Prostate gland (tissue), 2 donors: ENCODE results near the gene ADGRB3. TPM values are rescaled to one million over a fixed set of nuclear protein-coding genes. Genes with fewer than 3 reads are reported as not detected.

Experiments used
- DNase-seq: peaks from one replicate; pipeline ENCODE4 v3.0.0-alpha.2; 2019; ENCODE audit warnings: low spot score
- H3K27ac ChIP-seq, 2 donors: fragments of 200-600 bp; sonication (generic); 2 replicates each; pipeline ENCODE4 v1.5.1; 2017 to 2019
- H3K27me3 ChIP-seq: fragments of 200-600 bp; sonication (generic); replicated peaks from 2 replicates; pipeline ENCODE4 v1.5.1; 2019; ENCODE audit not compliant: insufficient read depth
- H3K36me3 ChIP-seq, 2 donors: fragments of 200-600 bp; sonication (generic); 1 replicate in 1 of 2; 2 replicates in 1 of 2; pipeline versions ENCODE4 v1.5.1 to v1.8.1; 2017 to 2019
- H3K4me1 ChIP-seq: fragments of 200-600 bp; sonication (generic); replicated peaks from 2 replicates; pipeline ENCODE4 v1.5.1; 2019
- H3K4me3 ChIP-seq, 2 donors: fragments of 200-600 bp; sonication (generic); 2 replicates each; pipeline ENCODE4 v1.5.1; 2017 to 2019
- H3K9me3 ChIP-seq: fragments of 200-600 bp; sonication (generic); 2 replicates; pipeline ENCODE4 v1.5.1; 2017
- CTCF ChIP-seq, 4 experiments: fragments of 200-600 bp in 2 of 4; fragments of 450-650 bp in 2 of 4; sonication (generic) in 2 of 4; IDR thresholded peaks; 1 replicate in 3 of 4; 2 replicates in 1 of 4; pipeline ENCODE4 v1.5.1; 2016 to 2019; ENCODE audit warnings: antibody characterized with exemption in 4 of 4, mild to moderate bottlenecking in 2 of 4, moderate library complexity in 2 of 4
- POLR2A ChIP-seq: fragments of 450-650 bp; IDR thresholded peaks from one replicate; pipeline ENCODE4 v1.6.1; 2016; ENCODE audit warnings: antibody characterized with exemption, mild to moderate bottlenecking
- POLR2AphosphoS5 ChIP-seq: sonication (generic); formaldehyde crosslinking; IDR thresholded peaks from one replicate; pipeline ENCODE4 v1.6.1; 2017; ENCODE audit warnings: antibody characterized with exemption
- WGBS: methylation state at CpG from one replicate; pipeline ENCODE4 v1.1.5; 2018; 5-methylcytosine and 5-hydroxymethylcytosine counted together
- intact Hi-C: fragments of 100-400 bp; cut with DNase I; formaldehyde crosslinking; loops from one replicate; pipeline ENCODE4 v1.14.2; 2022
- total RNA-seq, 2 donors: library from RNA; depleted of rRNA; stranded (reverse); fragments of >200 nt; gene quantifications; one replicate each; pipeline ENCODE4 v1.1.0, GENCODE V29; 2016

ADGRB3 gene
- total RNA-seq, 2 donors from 2014 or later = 0.59 to 3.1 TPM

DNA sequence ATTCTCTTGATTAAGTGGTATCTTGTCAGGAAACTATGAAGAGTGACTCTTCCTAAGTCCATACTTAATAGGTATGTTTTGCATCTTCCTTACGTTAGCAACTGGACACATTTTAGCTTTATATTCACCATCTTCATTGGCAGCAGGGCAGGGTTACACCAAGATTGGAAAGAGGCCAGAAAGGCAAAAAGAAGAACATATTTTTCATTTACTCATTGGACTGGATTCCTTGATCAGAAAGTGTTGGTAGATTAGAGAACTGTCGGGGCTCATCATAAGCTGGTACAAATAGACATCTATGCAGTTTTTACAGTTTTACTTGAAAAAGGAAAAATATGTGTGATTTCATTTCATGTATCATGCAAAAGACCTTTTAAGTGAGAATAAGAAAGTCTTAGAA lies 696.8 kb downstream of the ADGRB3 start:
- TF ChIP-seq POLR2AphosphoS5 (no peak), CTCF (IDR thresholded peaks at IDR 0.05) (no peak), POLR2A (no peak)

GRCh38 chr6:69337311-69337710 lies 702.2 kb downstream of the ADGRB3 start:
- Histone ChIP-seq H3K36me3 (no peaks in the 10 kb centered on the region), H3K4me3 (no peak overlapping the region), H3K27ac (no peak overlapping the region), H3K27me3 (no peaks in the 10 kb centered on the region), H3K4me1 (no peaks in the 10 kb centered on the region), H3K9me3 (no peaks in the 10 kb centered on the region)
- DNase-seq = no peak
- intact Hi-C loops = no loop called here
- TF ChIP-seq POLR2A = no peak
- TF ChIP-seq CTCF (IDR thresholded peaks at IDR 0.05) = no peak
- TF ChIP-seq POLR2AphosphoS5 = no peak
- 83% methylated on average over 3 of the region's 3 CpGs for WGBS

More for the DNA sequence above, 696.8 kb downstream of the ADGRB3 start:
- DNase-seq = no peak
- Histone ChIP-seq H3K27ac (no peak overlapping the region), H3K4me1 (no peaks in the 10 kb centered on the region), H3K9me3 (no peaks in the 10 kb centered on the region), H3K36me3 (no peaks in the 10 kb centered on the region), H3K4me3 (no peak overlapping the region), H3K27me3 (no peaks in the 10 kb centered on the region)
- intact Hi-C loops = no loop called here
- WGBS = 83% methylated on average over 2 of the region's 2 CpGs

DNA sequence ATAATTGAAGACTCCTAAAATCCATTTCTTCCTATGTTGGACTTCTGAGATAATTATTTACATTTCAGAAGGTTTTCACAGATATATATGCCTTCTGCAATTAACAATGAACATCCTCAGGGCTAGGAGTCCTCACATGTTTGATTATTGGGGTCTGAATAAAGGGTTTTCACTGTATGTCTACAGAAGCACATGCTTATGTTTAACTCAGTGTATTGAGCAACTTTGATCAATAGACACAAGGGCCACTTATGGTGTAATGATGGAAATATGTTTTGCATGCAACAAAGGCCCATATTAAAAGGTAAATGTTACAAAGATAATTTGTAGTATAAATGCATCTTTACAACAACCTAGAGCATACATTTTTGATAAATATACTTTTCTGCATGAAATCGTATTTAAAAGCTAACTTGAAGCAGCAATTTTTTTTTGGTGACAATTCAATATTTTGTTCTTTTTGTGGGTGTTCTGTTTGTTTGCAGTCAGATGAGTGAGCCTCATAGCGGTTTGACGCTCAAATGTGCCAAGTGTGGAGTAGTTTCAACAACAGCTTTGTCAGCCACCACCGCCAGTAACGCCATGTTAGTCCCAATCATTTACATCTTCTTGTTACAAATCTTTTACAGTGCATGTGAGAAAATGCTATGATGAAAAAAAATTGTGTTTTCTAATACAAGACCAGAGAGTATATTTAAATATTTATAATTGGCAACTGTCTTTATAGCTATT lies 703.5 kb downstream of the ADGRB3 start:
- H3K4me3 ChIP-seq = no peak overlapping the region
- 94% methylated on average over 5 of the region's 5 CpGs for WGBS
- no peaks in the 10 kb centered on the region for H3K9me3 ChIP-seq
- DNase-seq = no peak
- H3K27me3 ChIP-seq = no peaks in the 10 kb centered on the region
- no peak overlapping the region for H3K27ac ChIP-seq
- no peaks in the 10 kb centered on the region for H3K4me1 ChIP-seq
- H3K36me3 ChIP-seq = no peaks in the 10 kb centered on the region
- intact Hi-C loops = no loop called here
- no peak for TF ChIP-seq POLR2A
- TF ChIP-seq CTCF (IDR thresholded peaks at IDR 0.05) = no peak
- TF ChIP-seq POLR2AphosphoS5 = no peak

DNA sequence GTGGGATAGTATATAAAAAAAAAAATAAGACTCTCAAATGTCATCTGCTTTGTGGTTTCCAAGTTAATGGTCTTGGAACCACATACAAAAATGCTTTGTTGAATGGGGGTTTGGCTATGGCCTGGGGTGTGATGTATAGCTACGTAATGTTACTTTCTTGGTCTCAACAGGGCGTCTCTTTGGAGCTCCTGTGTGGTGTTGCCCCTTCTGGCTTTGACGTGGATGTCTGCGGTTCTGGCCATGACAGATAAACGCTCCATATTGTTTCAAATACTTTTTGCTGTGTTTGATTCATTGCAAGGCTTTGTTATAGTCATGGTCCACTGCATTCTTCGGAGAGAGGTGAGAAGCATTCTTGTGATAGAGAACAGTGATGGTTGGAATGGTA lies 704.1 kb downstream of the ADGRB3 start:
- Histone ChIP-seq H3K9me3 (no peaks in the 10 kb centered on the region), H3K36me3 (no peaks in the 10 kb centered on the region), H3K4me3 (no peak overlapping the region), H3K27ac (no peak overlapping the region), H3K4me1 (no peaks in the 10 kb centered on the region), H3K27me3 (no peaks in the 10 kb centered on the region)
- intact Hi-C loops = no loop called here
- DNase-seq = no peak
- no peak for TF ChIP-seq CTCF (IDR thresholded peaks at IDR 0.05)
- no peak for TF ChIP-seq POLR2AphosphoS5
- TF ChIP-seq POLR2A = no peak
- 84% methylated on average over 6 of the region's 6 CpGs for WGBS

- H3K27me3 ChIP-seq = no peaks in the 10 kb centered on the region
- intact Hi-C loops = no loop called here
- H3K9me3 ChIP-seq = no peaks in the 10 kb centered on the region
- no peak for DNase-seq
- H3K4me1 ChIP-seq = no peaks in the 10 kb centered on the region
- no peaks in the 10 kb centered on the region for H3K36me3 ChIP-seq
- no peak for TF ChIP-seq POLR2A
- TF ChIP-seq CTCF (IDR thresholded peaks at IDR 0.05) = no peak
- TF ChIP-seq POLR2AphosphoS5 = no peak
- no peak overlapping the region for H3K4me3 ChIP-seq
- H3K27ac ChIP-seq = no peak overlapping the region
- 33% methylated on average over 1 of the region's 1 CpG for WGBS
Observed at GRCh38 chr6:69340196-69340595, 705.1 kb downstream of the ADGRB3 start.
